ENCODE measurements around the gene BRINP2.

BRINP2 gene

DNA sequence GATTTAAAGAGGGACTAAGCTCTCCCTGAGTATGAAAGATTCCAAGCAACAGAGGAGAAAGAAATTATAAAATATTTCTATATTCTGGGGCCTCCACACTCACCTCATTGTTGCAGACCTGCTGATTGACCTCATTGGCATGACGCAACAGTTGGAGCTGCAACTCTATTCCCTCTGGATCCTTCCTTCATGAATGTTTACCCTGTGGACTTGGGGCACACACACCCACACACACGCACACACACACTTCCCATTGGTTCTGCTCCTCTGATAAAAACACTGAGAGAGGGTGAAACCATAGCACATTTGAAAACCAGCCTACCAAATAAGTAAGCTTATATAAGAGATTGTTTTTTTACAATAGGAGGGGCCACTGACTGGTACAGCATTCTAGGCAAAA, 159.1 kb downstream of the BRINP2 start:
- DNase-seq = no peak

Measured in NCI-H774 (cell line).